ENCODE data around the gene ITGA11. TPM values are rescaled to one million over a fixed set of nuclear protein-coding genes. Genes with fewer than 3 reads are reported as not detected.

ITGA11 gene
- polyA plus RNA-seq, 4 donors: 0.27 to 0.99 (median 0.48) TPM; not detected in 1

DNA sequence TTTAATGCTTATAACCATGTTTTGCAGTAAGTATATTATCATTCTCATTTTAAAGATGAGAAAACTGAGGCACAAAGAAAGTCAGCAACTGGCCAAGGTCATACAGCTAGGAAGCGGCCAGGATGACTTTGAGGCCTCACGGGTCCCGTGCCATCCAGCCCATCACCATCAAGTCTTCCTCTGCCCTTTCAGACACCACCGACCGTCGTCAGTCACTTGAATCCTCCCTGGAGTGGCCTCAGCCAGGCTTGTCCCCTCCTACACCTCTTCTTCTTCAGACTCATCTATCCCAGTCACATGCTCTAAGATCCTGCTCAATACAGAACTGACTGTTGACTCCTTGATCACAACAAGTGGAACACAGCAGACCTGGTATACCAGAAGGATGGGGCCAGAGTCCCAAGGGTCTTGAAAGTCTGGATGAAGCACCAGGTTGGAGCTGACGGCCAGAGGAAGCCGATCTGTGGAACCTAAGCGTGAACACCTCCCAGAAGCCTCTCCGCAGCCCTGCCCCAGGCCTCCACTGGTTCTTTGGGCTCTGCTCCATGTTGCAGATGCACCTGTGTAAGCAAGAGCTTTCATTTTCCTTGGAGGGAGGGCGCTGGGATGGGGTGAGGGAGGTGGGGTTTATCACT, 22.1 kb downstream of the ITGA11 start:
- Histone ChIP-seq H3K27me3 (ENCODE audit: control insufficient read depth in 3 of 3, insufficient read depth in 3 of 3, low read length in 3 of 3) (no peaks in the 10 kb centered on the region), H3K9me3 (ENCODE audit: control insufficient read depth in 2 of 2, insufficient read depth in 1 of 2, low read depth in 1 of 2, low read length in 1 of 2) (no peaks in the 10 kb centered on the region), H3K36me3 (ENCODE audit: control insufficient read depth in 3 of 3, insufficient read depth in 2 of 3, low read depth in 1 of 3, low read length in 3 of 3) (no peaks in the 10 kb centered on the region), H3K27ac (ENCODE audit: low read depth in 1 of 3, low read length in 2 of 3) (no peak overlapping the region), H3K4me3 (ENCODE audit: low read depth in 1 of 3, low read length in 3 of 3) (no peak overlapping the region), H3K4me1 (ENCODE audit: control insufficient read depth in 3 of 3, insufficient read depth in 2 of 3, low read depth in 1 of 3, low read length in 2 of 3) (peaks cover 0 to 10% (median 0%) of the 10 kb centered on the region in 3 donors)
- FAIRE-seq: no peak
- 86 to 91% (median 91%) methylated on average over 11 of the region's 11 CpGs for WGBS, 3 donors
- DNase-seq: no peak

DNA sequence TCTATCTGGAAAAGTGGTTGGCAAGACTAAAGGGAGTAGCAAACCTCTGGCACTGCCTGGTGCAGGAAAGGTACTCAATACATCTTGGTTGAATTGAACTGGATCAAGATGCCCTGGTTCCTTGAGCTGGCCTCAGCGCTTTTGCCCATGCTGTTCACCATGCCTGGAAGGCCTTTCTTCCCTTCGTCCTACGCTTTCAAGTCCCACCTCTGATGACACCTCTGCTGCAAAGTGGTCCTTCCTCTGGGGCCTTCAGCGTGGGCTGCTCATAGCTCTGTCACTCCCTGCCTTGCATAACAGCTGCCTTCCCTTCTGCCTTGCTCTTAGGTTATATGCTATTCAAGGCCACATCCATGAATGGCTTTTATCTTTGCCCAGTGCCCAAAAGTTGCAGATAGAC, 23.0 kb downstream of the ITGA11 start:
- Histone ChIP-seq H3K27me3 (ENCODE audit: control insufficient read depth in 3 of 3, insufficient read depth in 3 of 3, low read length in 3 of 3) (no peaks in the 10 kb centered on the region), H3K4me3 (ENCODE audit: low read depth in 1 of 3, low read length in 3 of 3) (no peak overlapping the region), H3K36me3 (ENCODE audit: control insufficient read depth in 3 of 3, insufficient read depth in 2 of 3, low read depth in 1 of 3, low read length in 3 of 3) (no peaks in the 10 kb centered on the region), H3K4me1 (ENCODE audit: control insufficient read depth in 3 of 3, insufficient read depth in 2 of 3, low read depth in 1 of 3, low read length in 2 of 3) (peaks cover 0 to 14% (median 0%) of the 10 kb centered on the region in 3 donors), H3K9me3 (ENCODE audit: control insufficient read depth in 2 of 2, insufficient read depth in 1 of 2, low read depth in 1 of 2, low read length in 1 of 2) (no peaks in the 10 kb centered on the region), H3K27ac (ENCODE audit: low read depth in 1 of 3, low read length in 2 of 3) (no peak overlapping the region)
- no peak for FAIRE-seq
- WGBS, 3 donors: 91 to 93% (median 91%) methylated on average over 4 of the region's 4 CpGs
- DNase-seq: no peak

DNA sequence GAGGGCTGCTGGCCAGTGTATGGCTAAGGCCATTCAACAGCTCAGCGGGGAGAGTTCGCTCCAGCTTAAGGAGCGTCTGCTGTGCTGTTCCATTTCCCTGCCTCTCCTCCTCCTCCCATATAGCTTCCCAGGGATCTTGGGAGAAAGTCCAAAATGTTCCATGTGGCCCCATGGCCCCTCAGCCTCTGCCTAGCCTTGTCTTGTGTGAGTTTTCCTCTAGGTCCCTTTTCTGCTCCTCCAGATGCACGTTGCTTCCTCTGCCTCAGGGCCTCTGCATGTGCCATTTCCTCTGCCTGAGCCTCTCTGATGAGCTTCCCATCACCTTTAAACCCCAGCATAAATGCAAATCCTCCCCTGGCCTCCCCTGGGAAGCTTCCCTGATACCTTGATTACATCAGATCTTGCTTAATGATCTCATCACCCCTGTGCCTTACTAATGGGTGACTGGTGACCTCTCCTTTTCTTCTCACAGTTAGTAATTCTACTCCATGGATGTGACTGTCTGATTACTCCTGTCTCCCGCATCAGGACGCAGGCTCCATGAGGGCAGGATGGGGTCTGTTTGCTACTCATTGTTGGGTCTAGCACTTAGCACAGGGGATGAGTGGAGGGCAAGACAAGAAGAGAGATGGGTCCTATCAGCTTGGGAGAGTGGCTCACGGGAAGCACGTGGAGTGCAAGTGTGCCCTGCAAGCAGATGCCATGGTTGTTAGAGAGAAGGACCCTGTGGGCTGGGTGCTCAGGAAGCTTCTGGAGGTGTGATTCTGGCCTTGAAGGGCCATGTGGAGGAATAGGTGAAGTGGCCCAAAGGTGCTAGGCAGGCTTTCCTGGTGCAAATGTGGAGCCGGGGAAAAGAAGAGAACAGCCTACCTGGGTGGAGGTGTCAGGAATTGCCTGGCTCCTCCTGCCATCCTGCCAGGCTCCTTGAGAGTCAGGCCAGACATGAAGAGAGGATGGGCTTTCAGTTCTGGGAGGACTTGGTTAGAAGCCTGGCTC, 23.8 kb downstream of the ITGA11 start:
- Histone ChIP-seq H3K4me1 (ENCODE audit: control insufficient read depth in 3 of 3, insufficient read depth in 2 of 3, low read depth in 1 of 3, low read length in 2 of 3) (peaks cover 0 to 14% (median 0%) of the 10 kb centered on the region in 3 donors), H3K4me3 (ENCODE audit: low read depth in 1 of 3, low read length in 3 of 3) (no peak overlapping the region), H3K9me3 (ENCODE audit: control insufficient read depth in 2 of 2, insufficient read depth in 1 of 2, low read depth in 1 of 2, low read length in 1 of 2) (peaks cover 0 to 5% of the 10 kb centered on the region in 2 donors), H3K27me3 (ENCODE audit: control insufficient read depth in 3 of 3, insufficient read depth in 3 of 3, low read length in 3 of 3) (no peaks in the 10 kb centered on the region), H3K27ac (ENCODE audit: low read depth in 1 of 3, low read length in 2 of 3) (no peak overlapping the region), H3K36me3 (ENCODE audit: control insufficient read depth in 3 of 3, insufficient read depth in 2 of 3, low read depth in 1 of 3, low read length in 3 of 3) (no peaks in the 10 kb centered on the region)
- no peak for DNase-seq
- WGBS, 3 donors: 89 to 91% (median 89%) methylated on average over 9 of the region's 9 CpGs
- FAIRE-seq: no peak

DNA sequence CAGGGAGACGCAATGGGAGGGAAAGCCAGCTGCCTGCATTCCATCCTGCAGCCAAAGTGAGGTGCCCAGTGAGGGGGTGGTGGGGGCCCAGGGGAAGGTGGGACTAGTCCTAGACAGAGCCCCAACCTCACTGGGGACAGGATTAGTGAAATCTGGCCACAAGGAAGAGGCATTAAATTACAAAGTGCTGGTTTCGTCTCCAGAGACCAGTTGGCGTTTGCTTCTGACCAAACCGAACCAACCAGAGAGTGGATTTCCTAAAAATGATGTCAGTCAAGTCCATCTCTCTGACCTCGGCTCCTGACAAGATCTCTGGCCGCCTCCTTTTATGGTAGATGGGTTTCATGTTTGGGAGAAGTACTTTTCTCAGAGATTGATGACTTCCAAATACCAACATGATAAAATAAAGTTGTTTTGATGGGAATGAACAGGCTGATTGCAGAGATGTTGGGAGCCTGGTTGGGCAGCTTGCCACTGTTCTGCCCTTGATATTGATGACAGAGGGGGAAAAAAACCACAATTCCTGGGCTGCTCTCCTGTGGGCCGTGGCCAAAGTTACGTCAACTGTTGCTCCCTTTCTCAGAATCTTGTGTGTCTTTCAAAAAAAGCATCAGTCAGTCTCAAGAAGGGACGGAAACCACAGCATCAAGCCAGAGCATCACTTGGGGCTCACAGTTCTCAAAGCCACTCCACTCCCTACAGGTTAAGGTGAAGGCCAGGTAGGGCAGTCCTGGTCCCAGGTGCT, 24.6 kb downstream of the ITGA11 start:
- Histone ChIP-seq H3K36me3 (ENCODE audit: control insufficient read depth in 3 of 3, insufficient read depth in 2 of 3, low read depth in 1 of 3, low read length in 3 of 3) (no peaks in the 10 kb centered on the region), H3K9me3 (ENCODE audit: control insufficient read depth in 2 of 2, insufficient read depth in 1 of 2, low read depth in 1 of 2, low read length in 1 of 2) (peaks cover 0 to 7% of the 10 kb centered on the region in 2 donors), H3K4me1 (ENCODE audit: control insufficient read depth in 3 of 3, insufficient read depth in 2 of 3, low read depth in 1 of 3, low read length in 2 of 3) (peaks cover 0 to 14% (median 0%) of the 10 kb centered on the region in 3 donors), H3K27ac (ENCODE audit: low read depth in 1 of 3, low read length in 2 of 3) (no peak overlapping the region), H3K4me3 (ENCODE audit: low read depth in 1 of 3, low read length in 3 of 3) (no peak overlapping the region), H3K27me3 (ENCODE audit: control insufficient read depth in 3 of 3, insufficient read depth in 3 of 3, low read length in 3 of 3) (no peaks in the 10 kb centered on the region)
- FAIRE-seq: no peak
- WGBS, 3 donors: 75 to 85% (median 80%) methylated on average over 9 of the region's 9 CpGs
- DNase-seq: no peak

DNA sequence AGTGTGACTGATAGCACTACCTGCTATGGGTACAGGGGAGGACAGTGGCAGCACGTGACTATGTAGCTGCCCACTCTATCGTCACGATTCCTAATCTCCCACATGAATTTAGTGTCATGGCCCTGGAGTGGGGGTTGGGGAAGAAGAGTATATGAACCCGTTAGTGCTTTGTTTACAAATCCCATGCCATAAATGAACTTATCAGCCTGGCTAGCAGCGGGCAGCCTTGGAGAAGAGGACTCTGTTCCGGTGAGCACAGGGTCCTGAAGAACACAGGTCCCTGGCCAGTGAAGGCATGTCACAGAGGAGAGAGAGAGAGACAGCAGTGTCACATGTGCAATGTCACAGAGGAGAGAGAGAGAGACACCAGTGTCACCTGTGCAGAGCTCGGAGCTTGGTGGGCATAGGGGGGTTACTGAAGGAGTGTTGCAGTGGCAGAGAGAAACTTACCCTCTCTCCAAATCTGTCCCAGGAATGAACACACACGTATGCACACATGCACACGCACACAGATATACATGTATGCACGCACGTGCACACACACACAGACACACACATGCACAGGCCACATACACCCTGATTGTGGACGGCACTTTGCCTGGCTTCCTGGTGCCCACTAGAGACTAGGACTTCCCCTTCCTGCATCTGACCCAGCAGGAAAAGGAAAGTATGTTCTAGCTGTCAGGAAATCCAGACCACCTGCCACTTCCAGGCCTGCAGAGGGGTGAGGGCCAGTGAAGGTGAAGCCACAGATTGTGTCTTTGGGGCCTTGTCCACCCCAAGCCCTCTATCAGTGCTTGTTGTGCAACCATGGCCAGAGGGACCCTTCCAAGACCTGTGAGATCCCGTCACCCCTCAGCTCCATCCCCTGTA, 26.3 kb downstream of the ITGA11 start:
- H3K4me1 ChIP-seq (ENCODE audit: control insufficient read depth in 3 of 3, insufficient read depth in 2 of 3, low read depth in 1 of 3, low read length in 2 of 3): peaks cover 0 to 14% (median 0%) of the 10 kb centered on the region in 3 donors
- H3K9me3 ChIP-seq (ENCODE audit: control insufficient read depth in 2 of 2, insufficient read depth in 1 of 2, low read depth in 1 of 2, low read length in 1 of 2): peaks cover 0 to 7% of the 10 kb centered on the region in 2 donors
- FAIRE-seq (no peak), DNase-seq (peak in 1 of 2 donors; percentile 59)
- H3K27ac ChIP-seq (ENCODE audit: low read depth in 1 of 3, low read length in 2 of 3): no peak overlapping the region
- no peaks in the 10 kb centered on the region for H3K27me3 ChIP-seq (ENCODE audit: control insufficient read depth in 3 of 3, insufficient read depth in 3 of 3, low read length in 3 of 3)
- H3K36me3 ChIP-seq (ENCODE audit: control insufficient read depth in 3 of 3, insufficient read depth in 2 of 3, low read depth in 1 of 3, low read length in 3 of 3): no peaks in the 10 kb centered on the region
- no peak overlapping the region for H3K4me3 ChIP-seq (ENCODE audit: low read depth in 1 of 3, low read length in 3 of 3)
- WGBS, 3 donors: 50 to 72% (median 60%) methylated on average over 13 of the region's 13 CpGs

DNA sequence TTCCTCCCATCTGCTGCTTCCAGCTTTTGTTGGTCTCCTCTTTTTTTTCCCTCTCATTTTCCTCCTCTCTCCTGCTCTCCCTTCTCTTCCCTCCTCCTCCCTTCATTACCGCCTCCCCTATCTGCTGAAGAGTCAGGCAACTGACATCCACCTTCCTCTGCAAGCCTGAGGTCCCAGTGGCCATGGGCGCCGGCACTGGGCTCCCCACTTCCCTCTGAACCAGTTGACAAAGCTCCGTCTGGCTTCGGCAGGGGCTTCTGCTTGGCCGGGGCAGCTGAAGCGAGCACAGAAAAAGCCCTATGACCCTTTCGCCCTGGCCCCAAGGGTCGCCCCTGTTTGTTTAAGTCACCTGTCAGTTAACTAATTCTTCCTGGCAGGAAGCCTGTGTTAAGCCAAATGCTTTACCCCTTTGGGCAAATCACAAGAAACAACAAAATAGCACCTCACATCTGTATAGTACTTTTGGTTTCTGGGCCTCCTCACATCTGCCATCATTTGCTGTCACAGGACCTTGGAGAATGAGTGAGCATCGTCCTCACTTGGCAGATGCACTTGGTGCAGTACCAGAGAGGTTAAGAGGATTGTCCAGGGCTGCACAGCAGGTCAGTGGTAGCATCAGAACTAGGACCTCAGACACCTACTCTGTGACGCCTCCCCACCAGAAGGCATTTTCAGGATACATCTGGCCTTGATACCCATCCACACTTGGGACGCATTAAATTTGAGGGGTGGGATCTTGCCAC, 27.7 kb downstream of the ITGA11 start:
- Histone ChIP-seq H3K9me3 (ENCODE audit: control insufficient read depth in 2 of 2, insufficient read depth in 1 of 2, low read depth in 1 of 2, low read length in 1 of 2) (peaks cover 0 to 7% of the 10 kb centered on the region in 2 donors), H3K36me3 (ENCODE audit: control insufficient read depth in 3 of 3, insufficient read depth in 2 of 3, low read depth in 1 of 3, low read length in 3 of 3) (no peaks in the 10 kb centered on the region), H3K4me1 (ENCODE audit: control insufficient read depth in 3 of 3, insufficient read depth in 2 of 3, low read depth in 1 of 3, low read length in 2 of 3) (peaks cover 0 to 14% (median 0%) of the 10 kb centered on the region in 3 donors), H3K27me3 (ENCODE audit: control insufficient read depth in 3 of 3, insufficient read depth in 3 of 3, low read length in 3 of 3) (no peaks in the 10 kb centered on the region), H3K4me3 (ENCODE audit: low read depth in 1 of 3, low read length in 3 of 3) (no peak overlapping the region), H3K27ac (ENCODE audit: low read depth in 1 of 3, low read length in 2 of 3) (no peak overlapping the region)
- DNase-seq (no peak), FAIRE-seq (no peak)
- WGBS, 3 donors: 81 to 85% (median 85%) methylated on average over 12 of the region's 12 CpGs

DNA sequence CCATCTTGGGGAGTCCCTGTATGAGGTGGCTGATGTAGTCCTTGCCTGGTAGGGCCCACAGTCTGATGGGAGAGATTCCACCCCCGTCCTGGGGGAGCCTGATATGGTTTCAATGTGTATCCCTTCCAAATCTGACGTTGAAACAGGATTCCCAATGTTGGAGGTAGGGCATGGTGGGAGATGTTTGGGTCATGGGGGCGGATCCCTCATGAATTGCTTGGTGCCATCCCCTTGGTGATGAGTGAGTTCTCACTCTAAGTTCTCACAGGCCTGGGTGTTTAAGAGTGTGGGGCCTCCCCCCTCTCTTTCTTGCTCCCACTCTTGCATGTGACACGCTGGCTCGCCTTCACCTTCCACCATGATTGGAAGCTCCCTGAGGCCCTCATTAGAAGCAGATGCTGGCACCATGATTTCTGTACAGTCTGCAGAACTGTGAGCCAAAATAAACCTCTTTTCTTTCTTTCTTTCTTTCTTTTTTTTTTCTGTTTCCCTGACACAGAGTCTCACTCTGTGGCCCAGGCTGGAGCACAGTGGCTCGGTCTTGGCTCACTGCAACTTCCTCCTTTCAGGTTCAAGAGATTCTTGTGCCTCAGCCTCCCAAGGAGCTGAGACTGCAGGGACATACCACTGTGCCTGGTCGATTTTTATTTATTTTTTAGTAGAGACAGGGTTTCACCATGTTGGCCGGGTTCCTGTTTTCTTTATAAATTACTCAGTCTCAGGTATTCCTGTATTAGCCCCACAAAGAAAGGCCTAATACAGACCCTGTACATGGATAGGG, 28.6 kb downstream of the ITGA11 start:
- H3K27me3 ChIP-seq (ENCODE audit: control insufficient read depth in 3 of 3, insufficient read depth in 3 of 3, low read length in 3 of 3): no peaks in the 10 kb centered on the region
- no peak overlapping the region for H3K4me3 ChIP-seq (ENCODE audit: low read depth in 1 of 3, low read length in 3 of 3)
- peaks cover 0 to 14% (median 0%) of the 10 kb centered on the region in 3 donors for H3K4me1 ChIP-seq (ENCODE audit: control insufficient read depth in 3 of 3, insufficient read depth in 2 of 3, low read depth in 1 of 3, low read length in 2 of 3)
- no peak overlapping the region for H3K27ac ChIP-seq (ENCODE audit: low read depth in 1 of 3, low read length in 2 of 3)
- FAIRE-seq: no peak
- H3K9me3 ChIP-seq (ENCODE audit: control insufficient read depth in 2 of 2, insufficient read depth in 1 of 2, low read depth in 1 of 2, low read length in 1 of 2): peaks cover 0 to 7% of the 10 kb centered on the region in 2 donors
- no peaks in the 10 kb centered on the region for H3K36me3 ChIP-seq (ENCODE audit: control insufficient read depth in 3 of 3, insufficient read depth in 2 of 3, low read depth in 1 of 3, low read length in 3 of 3)
- WGBS, 3 donors: 72 to 87% (median 78%) methylated on average over 8 of the region's 8 CpGs
- no peak for DNase-seq
